Stimulated activated CD8-positive, alpha-beta memory T cell treated with anti-CD3 and anti-CD28 coated beads, Interleukin-15, amount 100 ng/mL, for 4 hours (primary cell): ENCODE measurements around the gene SLC22A1.
"Not testable (repeated sequence)": the region's sequence is repeated elsewhere in the genome, so short reads cannot be mapped to it uniquely, and the experiment has no call there.

Source experiments
- DNase-seq, 2 donors: peaks; one replicate each; pipeline ENCODE4 v3.0.0-alpha.2; 2020; ENCODE audit warnings: low read depth in 2 of 2

The SLC22A1 gene

DNA sequence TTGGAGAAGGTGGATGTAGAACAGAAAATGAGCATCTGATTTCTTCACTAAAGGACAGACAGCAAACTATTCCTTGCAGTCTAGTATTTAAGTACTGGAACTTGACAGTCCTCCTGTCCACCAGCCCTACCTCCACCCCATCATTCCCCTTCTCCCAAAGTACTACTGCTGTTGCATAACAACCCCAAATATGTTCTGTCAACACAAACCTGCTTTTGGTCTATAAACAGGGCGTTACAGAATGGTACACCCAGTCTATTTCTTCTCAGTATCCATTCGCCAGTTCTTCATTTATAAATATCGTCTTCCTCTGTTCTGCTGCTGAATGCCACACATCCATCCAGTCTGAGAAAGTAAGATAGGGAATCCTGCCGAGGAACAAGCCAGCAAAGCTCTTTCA is 27.7 kb upstream of the SLC22A1 start:
- DNase-seq: no peak

DNA sequence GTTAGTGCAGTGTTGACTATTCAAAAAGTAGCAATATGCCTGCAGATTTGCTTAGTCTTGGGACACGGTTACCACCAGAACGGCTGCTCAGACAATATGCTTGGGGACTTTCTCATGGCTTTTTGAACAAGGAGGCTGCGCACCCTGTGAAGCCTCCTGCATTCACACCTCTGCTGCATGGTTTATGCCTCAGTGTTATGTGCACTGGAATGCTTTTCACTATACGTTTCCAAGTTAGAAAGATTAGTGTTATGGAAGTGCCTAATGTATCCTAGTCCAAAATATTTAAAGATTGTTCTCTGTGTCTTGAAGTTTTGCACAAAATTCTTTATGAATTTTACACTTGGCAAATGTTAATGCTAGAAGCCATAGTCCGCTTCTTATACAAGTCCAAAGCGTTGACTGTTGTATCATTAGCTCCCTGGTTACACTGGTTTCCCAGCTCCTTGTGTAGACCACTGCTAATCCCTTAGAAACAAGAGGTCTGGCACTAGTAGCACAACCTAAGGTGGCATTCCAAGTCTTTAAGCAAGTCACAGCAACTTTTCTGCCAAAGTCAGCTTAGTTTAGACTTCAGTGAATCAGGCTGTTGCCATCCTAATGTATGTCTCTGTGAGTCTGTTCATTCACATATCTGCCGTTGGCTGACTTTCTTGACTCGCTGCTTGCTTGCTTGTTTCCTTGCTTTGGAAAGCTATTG is 26.3 kb upstream of the SLC22A1 start:
- DNase-seq: no peak

DNA sequence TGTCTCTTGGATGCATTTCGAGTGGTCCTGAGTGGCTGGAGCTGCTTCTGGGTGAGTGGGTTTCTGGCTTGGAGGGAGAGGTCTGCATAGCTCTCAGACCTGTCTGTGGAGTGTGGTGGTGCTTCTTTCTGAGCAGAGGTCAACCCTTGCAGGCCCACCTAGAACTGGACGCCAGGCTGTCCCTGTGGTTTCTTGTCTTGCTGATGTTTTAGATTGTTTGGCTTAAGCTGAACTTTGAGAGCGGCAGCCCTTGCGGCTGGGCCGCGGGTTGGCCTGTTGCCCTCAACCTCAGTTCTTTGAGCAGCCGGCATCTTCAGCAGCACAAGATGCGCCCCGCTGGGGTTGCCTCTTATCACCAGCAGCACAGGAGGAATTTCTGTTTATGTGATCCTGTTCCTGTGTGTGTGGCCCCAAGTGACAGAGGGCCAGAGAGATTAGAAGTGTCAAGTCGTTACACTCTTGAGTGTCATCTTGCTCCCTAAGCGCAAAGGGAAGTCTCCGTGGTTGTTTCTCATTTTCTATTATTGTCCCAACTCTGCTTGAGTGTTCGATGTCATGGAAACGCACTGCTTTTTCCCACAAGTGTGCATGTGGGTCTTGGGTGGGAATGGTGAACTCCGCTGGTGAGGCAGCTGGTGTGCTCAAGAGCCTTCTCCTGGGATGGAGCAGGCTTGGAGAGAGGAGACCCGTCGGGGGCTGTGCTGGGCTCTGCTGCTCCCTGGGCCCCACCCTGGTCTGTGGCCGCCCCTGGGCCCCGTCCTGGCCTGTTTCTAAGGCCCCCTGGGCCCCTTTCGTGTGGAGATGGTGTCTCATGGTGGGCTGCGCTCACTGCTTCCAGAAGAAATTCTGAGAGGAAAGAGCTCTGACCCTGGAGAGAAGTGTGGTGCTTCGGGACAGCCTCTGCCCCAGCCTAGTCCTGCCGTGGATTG is 20.1 kb upstream of the SLC22A1 start:
- DNase-seq: no peak

DNA sequence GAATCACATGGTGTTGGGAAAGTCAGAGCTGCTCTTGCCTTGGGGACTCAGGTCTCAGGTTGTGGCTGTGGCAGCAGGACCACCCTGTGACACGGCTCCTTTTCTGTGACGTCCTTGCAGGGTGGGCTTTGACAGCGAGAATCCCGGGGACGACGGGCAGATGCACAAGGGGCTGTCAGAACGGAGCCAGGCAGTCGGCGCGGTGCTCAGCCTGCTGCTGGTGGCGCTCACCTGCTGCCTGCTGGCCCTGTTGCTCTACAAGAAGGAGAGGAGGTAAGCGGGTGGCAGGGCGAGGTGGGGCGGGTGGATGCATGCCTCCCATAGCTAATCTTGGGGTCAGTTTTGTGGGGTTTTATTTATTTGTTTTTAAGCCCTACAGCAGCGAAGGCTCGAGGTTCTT is 19.2 kb upstream of the SLC22A1 start:
- no peak for DNase-seq

DNA sequence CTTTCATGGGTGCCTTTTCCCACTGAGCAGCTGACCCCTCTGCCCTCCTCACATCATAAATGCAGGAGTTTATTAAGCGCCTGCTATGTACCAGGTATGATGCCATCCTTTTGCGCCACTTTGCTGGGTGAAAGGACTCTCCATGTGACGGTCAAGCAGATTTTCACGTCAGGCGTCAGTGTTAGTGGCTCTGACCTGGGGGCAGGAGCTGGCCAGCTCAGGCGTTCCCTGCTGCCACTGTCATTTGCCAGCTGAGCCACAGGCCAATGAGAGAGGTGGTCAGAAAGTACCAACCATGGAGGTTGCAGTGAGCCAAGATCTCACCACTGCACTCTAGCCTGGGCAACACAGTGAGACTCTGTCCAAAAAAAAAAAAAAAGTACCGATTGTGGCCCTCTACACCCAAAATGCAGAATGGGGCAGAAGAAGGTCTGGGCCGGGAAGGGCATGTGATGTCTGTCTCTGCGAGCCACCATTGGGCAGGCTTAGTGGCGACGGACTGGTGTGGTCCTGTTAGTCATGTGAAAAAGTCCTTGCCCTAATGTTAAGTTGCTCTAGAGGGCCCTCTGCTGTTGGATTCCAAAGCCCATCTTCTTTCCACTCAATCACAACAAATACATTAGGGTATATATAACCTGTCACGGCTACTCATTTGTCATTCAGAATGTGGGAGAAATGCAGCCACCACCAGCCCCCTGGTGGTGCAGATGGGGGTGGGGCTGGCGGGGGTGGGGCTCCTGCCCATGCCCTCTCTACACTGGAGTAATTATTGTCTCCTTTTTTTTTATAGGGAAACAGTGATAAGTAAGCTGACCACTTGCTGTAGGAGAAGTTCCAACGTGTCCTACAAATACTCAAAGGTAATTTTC is 18.4 kb upstream of the SLC22A1 start:
- DNase-seq: no peak

DNA sequence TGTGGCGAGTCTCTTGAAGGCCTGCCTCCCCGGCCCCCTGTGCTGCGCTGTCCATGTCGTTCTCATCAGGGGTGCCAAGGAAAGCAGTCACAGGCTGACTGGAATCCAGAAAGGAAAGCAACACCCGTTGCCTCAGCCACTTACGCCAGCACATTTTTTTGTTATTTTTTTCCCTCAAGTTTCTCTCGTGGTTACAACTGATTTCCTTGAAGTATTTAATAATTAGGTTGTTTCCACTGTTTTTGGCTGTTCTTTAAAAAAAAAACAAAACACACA is 17.9 kb upstream of the SLC22A1 start:
- no peak for DNase-seq

DNA sequence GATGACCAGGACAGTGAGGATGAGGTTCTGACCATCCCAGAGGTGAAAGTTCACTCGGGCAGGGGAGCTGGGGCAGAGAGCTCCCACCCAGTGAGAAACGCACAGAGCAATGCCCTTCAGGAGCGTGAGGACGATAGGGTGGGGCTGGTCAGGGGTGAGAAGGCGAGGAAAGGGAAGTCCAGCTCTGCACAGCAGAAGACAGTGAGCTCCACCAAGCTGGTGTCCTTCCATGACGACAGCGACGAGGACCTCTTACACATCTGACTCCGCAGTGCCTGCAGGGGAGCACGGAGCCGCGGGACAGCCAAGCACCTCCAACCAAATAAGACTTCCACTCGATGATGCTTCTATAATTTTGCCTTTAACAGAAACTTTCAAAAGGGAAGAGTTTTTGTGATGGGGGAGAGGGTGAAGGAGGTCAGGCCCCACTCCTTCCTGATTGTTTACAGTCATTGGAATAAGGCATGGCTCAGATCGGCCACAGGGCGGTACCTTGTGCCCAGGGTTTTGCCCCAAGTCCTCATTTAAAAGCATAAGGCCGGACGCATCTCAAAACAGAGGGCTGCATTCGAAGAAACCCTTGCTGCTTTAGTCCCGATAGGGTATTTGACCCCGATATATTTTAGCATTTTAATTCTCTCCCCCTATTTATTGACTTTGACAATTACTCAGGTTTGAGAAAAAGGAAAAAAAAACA is 16.6 kb upstream of the SLC22A1 start:
- no peak for DNase-seq

DNA sequence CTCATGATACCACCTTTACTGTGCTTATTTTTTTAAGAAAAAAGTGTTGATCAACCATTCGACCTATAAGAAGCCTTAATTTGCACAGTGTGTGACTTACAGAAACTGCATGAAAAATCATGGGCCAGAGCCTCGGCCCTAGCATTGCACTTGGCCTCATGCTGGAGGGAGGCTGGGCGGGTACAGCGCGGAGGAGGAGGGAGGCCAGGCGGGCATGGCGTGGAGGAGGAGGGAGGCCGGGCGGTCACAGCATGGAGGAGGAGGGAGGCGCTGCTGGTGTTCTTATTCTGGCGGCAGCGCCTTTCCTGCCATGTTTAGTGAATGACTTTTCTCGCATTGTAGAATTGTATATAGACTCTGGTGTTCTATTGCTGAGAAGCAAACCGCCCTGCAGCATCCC is 15.6 kb upstream of the SLC22A1 start:
- DNase-seq: no peak

DNA sequence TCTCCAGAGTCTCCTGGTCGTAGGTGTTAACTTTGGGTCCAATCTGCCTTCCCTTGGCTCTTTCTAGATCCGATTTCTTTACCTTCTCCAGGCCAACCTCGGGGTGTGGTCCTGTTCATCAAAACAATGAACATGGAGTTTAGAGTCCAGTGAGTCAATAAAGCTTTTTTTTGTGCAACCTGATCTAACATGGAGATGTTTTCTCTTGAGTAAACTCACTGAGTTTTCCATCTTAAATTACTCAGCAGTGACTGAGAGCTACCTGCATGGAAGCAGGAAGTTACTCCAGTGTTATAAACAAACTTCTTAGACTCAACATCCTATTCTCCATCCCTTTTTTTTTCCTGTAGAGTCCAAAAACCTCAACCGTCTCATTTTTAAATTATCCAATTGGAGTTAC is 14.9 kb upstream of the SLC22A1 start:
- no peak for DNase-seq

DNA sequence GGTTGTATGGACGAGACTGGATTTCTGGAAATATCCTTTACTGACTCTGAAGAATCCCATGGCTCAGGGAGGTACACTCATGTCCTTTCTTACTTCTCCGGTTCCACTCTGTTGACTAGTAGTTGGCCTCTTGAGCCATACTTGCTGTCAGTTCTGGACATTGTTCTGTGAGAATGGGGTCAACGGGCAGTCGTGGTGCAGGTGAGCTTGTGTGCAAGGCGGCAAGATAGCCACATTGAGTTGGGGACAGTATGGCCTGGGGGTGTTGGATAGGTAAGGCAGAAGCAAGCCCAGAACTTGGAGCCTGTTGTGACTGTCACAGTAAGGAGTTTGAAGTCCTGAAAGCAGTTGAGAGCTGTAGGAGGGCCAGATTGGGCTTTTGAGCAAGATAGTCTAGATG is 13.5 kb upstream of the SLC22A1 start:
- DNase-seq: no peak

DNA sequence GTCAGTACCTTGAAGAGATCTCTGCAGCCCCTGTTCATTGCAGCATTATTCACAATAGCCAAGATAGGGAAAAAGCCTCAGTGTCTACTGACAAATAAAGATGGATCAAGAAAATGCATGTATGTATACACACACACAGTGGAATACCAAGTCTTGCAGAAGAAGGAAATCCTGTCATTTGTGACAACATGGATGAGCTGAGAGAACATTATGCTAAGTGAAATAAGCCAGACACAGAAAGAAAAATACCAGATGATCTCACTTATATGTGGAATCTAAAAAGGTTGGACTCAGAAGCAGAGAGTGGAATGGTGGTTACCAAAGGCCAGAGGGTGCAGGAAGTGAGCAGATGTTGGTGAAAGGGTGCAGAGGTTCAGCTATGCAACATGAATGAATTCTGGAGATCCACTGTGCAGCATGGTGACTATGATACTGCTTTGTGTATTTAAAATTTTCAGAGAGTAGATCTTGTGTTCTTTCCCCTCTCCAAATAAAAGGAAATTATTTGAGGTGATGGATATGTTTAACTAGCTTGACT is 11.0 kb upstream of the SLC22A1 start:
- DNase-seq: no peak

DNA sequence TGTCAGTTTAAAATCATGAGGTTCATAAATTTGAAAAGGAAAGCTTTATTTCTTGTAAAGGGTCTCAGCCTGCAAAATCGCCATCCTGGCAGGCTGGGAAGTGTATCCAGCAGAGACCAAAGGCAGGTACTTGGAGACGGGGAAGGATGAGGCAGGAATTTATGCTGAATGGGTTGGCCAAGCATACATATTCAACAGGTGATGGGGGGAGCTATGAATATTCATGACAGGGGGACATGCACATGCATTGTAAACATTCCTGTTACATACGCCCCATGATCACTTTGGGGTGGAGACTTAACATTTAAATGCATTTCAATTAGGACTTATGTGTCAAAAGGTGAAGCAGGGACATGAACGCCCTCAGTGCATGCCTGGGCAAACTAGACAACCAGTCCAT is 9.8 kb upstream of the SLC22A1 start:
- no peak for DNase-seq

DNA sequence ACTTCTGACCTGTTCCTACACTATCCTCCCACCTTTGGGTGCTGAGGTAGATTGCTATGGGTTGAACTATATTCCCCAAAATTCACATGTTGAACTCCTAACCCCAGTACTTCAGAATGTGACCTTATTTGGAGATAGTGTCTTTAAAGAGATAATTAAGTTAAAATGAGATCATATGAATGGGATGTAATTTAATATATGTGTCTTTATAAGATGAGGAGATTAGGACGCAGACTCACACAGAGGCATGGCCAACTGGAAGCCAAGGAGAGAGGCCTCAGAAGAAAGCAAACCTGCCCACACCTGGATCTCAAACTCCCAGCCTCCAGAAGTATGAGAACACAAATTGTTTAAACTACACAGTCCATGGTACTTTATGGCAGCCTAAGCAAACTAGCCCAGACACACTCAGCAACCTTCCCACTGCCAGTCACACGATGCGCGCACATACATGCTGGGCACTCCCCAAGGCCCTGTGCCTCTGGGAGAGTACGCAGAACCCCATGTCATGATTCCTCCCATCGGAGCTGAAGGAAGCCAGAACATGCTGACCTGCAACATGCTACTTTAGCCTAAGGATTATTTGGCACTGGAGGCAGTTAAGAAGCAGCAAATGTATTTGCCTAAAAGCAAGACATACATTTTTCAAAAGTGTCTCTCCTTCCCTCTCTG is 8.9 kb upstream of the SLC22A1 start:
- DNase-seq: no peak

DNA sequence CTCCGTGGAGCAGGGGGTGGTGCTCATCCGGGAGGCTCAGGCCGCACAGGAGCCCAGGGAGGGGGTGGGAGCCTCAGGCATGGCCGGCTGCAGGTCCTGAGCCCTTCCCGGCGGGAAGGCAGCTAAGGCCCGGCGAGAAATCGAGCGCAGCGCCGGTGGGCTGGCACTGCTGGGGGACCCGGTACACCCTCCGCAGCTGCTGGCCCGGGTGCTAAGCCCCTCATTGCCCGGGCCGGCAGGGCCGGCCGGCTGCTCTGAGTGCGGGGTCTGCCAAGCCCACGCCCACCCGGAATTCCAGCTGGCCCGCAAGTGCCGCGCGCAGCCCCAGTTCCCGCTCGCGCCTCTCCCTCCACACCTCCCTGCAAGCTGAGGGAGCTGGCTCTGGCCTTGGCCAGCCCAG is 7.1 kb upstream of the SLC22A1 start:
- DNase-seq: not testable (repeated sequence)

DNA sequence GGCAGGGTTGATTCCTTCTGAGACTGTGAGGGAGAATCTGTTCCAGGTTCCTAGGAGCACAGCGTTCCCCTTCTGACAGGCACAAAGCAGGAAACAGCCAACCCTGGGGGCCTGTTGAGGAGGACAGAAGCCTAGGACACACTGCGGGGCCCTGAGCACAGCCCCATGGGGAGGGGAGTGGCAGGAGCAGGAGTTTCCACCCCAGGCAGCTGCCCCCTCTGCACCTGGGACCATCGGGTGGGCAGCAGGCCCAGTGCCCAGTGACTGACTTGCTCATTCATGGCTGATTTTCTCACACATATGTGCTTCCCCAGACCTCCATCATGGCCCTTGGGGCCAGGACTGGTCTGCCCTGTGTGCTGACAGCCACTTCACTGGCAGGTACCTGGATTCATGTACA is 6.2 kb upstream of the SLC22A1 start:
- DNase-seq: no peak

DNA sequence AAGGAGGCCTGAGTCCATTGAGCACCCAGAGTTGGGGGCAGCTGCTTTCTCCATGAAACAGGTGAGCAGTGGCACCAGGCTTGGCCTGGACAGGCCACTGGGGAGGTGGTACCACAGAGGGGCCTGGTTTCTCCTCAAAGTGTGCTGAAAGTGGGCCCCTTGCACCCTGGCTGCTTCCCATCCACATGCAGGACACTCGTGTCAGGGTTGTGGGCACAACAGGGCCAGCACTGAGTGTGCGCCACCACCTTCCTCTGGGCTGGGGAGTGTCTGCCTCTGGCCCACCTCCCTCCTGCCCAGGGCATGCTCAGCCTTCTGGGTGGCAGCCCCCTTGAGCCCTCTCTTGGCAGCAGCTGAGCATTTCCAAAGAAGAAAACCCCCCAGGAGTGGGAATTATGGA is 5.2 kb upstream of the SLC22A1 start:
- DNase-seq: no peak

DNA sequence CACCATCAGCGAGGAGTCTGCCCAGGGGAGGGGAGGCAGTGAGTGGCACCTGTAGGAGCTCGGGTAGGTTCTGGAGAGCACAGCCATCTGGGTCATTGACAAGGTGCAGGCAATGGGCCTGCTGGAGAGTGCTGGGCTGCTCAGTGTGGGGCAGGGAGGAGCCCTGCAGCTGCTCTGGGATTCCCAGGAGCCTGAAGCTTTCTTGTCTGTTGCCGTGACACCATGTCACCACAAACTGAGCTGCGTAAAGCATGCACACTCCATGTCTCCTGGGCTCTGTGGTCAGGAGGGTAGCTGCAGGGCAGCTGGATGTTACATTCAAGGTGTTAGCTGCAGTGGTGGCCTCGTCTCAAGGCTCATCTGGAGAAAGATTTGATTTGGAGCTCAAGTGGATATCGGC is 4.5 kb upstream of the SLC22A1 start:
- DNase-seq: no peak

DNA sequence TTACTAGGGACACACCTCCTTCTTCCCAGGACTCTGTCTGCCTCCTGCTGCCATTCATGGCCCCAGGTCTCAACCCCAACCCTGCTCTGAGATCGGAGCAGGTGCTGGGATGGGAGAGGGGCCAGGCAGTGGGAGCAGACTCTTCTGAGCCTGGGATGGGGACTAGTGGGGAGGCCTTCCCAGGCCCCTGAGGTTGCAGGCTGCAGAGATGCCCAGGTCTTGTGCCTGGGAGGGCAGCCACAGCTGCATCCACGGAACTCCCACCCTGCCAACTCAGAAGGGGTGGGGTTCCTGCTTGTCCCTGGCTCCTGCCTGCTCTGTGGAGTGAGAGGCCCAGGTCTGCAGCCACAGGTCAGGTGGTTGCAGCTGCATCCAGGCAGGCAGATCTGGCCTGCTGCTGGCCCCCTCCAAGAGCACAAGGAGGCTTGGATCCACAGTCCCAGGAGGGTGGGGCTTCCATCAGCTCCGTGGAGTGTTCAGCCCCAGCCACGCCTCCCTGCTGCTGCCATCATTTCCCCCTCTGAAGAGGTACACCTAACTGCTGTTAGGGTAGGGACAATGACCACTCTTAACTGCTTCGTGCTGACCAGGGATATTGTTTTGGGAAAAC is 2.9 kb upstream of the SLC22A1 start:
- no peak for DNase-seq

DNA sequence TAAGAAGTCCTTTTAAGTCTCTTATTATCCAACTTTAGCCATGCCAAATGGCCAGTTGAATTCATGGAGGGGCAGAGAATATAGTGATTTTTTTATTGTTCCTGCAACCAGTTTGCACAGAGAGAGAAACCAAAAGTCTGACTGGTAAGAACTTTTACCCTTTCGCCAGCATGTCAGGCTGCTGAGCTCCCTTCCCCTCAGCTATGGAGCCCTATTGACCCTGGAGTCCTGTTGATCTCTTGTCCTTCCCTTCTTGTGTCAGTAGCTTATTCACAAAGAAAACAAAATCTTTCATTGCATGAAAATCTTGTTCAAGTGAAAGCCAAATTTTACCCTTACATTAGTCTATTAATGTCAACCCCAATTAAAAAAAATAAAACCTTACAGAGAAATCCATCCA is 1.5 kb upstream of the SLC22A1 start:
- DNase-seq: no peak

DNA sequence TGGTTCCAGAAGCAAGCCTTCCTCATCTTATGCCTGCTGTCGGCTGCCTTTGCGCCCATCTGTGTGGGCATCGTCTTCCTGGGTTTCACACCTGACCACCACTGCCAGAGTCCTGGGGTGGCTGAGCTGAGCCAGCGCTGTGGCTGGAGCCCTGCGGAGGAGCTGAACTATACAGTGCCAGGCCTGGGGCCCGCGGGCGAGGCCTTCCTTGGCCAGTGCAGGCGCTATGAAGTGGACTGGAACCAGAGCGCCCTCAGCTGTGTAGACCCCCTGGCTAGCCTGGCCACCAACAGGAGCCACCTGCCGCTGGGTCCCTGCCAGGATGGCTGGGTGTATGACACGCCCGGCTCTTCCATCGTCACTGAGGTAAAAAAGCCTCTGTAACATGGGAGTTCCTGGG is 366 bp downstream of the SLC22A1 start:
- DNase-seq: no peak

DNA sequence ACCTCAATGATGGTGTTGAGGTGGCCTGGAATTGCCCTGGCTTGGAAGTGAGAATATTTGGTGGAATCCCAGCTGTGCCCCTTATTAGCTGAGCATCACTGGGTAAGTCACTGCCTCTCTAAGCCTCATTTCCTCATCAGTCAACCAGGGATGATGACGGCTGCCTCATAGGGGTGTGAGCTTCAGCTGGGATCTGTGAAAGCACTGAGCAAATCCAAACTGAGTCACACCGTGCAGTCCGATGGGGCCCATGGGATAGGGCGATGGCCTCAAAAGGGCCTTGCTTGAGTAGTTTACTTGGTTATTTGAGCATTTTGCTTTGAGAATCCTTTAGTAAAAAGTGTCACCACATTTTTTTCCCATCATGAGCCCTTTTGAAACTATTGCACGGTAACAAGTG is 1.1 kb downstream of the SLC22A1 start:
- DNase-seq: no peak
